HG03064 (cell line): ENCODE data around the gene SOBP.

Experiments used
- ATAC-seq: cut with Tn5 transposase; IDR thresholded peaks from one replicate; pipeline ENCODE4 v1.9.1; 2021; ENCODE audit warnings: low read depth; ENCODE audit not compliant: unreplicated experiment

SOBP gene

DNA sequence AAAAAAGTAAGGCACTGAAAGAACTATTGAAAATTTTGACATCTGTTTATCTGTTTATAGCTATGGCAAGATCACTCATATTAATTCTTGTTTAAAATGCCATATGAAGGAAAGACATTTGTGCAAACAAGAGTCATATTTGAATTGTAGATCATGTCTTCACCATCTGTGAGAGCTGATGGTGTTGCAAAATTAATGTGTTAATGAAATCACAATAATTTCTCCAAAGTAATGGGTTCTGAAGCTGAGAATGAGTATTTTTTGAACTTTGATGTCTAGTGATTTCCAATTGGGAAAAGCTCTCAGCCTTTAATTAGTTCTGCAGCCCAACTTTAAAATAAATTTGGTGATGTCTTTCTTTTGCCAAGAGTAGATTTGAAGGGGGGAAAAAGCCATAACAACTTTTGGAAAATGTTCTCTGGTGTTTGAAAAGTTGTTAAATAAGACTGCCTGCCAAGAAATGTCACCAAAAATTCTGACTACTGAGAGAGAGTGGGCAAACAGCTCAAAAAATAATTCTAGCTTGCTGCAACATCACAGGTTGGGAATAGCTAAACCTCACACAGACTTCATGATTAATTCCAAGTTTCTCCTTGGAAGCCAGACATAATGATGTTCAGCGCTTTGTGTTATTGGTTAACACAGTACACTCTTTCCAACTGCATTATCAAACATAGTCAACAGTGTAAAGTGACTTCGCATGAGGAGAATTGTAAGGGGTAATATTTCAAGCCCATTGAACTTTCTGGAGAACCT is 142.6 kb downstream of the SOBP start:
- no peak for ATAC-seq

DNA sequence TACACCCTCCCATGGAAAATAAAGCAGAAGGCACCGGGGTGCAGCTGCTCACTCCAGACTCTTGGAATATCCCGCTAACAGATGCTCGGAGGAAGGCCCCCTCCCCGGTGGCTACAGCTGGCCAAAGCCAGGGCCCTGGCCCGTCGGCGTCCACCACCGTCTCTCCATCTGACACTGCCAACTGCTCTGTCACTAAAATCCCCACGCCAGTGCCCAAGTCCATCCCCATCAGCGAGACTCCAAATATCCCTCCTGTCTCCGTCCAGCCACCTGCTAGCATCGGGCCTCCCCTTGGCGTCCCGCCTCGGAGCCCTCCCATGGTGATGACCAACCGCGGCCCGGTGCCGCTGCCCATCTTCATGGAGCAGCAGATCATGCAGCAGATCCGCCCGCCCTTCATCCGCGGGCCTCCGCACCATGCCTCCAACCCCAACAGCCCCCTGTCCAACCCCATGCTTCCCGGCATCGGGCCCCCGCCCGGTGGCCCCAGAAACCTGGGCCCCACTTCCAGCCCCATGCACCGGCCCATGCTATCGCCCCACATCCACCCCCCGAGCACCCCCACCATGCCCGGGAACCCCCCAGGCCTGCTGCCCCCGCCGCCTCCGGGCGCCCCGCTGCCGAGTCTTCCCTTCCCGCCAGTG is 143.9 kb downstream of the SOBP start:
- ATAC-seq: no peak

DNA sequence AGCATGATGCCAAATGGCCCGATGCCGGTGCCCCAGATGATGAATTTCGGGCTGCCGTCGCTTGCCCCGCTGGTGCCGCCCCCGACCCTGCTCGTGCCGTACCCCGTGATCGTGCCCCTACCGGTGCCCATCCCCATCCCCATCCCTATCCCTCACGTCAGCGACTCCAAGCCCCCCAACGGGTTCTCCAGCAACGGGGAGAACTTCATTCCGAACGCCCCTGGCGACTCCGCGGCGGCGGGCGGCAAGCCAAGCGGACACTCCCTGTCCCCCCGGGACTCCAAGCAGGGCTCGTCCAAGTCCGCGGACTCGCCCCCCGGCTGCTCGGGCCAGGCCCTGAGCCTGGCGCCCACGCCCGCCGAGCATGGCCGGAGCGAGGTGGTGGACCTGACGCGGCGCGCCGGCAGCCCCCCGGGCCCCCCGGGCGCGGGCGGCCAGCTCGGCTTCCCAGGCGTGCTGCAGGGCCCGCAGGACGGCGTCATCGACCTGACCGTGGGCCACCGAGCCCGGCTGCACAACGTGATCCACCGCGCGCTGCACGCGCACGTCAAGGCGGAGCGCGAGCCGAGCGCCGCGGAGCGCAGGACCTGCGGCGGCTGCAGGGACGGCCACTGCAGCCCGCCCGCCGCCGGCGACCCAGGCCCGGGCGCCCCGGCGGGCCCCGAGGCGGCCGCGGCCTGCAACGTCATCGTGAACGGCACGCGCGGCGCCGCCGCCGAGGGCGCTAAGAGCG is 144.6 kb downstream of the SOBP start:
- ATAC-seq: no peak

DNA sequence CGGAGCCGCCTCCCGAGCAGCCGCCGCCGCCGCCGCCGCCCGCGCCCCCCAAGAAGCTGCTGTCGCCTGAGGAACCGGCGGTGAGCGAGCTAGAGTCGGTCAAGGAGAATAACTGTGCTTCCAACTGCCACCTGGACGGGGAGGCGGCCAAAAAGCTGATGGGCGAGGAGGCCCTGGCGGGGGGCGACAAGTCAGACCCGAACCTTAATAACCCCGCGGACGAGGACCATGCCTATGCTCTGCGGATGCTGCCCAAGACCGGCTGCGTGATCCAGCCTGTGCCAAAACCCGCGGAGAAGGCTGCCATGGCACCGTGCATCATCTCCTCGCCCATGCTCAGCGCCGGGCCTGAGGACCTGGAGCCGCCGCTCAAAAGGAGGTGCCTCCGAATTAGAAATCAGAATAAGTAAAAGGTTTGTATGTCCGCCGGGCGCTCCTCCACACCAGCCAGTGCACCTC is 145.2 kb downstream of the SOBP start:
- ATAC-seq: no peak

DNA sequence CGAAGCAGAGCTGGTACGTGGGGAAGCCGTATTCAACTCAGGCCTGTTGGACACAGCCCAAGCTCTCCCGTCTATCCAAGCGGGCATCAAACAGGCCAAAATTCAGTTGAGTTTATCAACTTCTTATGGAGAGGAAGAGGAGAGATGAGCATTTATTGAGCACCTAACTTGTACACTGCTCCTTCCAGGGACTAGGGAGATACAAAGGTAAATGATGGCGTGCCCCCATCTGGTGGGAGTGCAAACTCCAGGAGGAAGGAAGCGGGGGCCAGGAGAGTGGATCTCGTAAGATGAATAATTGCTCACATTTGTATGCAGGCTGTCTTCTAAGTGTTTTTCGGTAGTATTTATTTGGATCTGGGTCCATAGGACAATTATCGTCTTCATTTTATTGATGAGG is 146.6 kb downstream of the SOBP start:
- no peak for ATAC-seq

DNA sequence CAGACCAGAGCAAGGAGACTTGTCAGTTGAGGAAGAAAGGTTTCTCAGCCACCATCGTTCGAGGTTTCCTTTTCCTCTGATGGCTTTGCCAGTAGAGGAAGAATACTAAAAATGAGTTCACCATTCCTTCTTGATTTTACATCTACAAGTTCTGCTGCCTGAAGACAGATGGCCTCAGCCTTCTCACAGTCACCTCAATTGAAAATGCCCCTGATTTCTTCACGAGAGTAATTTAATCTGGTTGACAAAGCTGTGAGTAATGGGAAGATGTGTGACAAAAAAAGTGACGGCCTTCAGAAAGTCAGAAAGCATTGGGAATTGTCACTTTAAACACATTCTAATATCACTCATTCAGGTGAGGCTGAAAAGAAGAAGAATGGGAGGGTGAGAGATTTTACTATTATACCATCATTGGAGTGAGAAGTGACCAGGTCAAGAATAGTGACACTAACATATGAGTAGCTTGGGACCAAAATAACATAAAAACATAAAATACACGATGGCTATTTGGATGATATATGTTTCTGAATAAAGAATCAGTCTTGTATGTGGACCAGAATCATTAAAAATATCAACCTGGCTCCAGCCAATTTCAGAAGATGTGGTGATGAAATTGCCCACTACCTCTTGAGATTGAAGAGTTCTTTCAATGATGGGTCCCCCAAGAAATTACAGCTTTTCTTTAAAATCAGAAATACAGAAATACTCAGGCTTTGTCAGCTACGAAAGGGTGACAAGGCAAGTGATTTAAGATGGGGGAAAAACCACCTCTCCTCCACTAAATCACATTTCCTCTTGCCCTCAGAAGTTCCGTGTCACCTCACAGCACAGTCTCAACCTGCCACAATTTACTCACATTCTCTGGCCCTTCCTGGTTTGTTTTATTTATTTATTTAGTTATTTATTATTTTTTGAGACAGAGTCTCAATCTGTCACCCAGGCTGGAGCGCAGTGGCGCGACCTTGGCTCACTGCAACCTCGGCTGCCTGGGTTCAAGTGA is 147.7 kb downstream of the SOBP start:
- ATAC-seq: no peak

GRCh38 chr6:107638493-107638892 is 148.6 kb downstream of the SOBP start:
- no peak for ATAC-seq

DNA sequence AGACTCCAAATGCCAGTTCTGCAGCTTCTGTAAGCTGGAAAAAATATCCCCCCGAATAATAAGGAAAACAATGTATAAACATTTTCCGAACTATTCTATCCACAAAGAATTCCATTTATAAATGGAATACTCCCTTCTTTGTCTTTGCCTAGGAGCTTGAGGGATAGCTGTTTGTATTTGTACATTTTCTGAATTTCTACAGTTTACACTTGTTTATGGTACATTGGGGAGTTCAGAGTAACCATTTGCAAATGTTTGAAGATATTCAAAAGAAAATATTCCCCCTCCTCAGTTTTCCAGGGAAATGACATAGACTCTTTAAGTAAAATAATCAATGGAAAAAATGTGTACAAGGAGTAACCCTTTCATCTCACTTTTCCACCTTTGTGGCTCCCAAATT is 149.6 kb downstream of the SOBP start:
- ATAC-seq: no peak

DNA sequence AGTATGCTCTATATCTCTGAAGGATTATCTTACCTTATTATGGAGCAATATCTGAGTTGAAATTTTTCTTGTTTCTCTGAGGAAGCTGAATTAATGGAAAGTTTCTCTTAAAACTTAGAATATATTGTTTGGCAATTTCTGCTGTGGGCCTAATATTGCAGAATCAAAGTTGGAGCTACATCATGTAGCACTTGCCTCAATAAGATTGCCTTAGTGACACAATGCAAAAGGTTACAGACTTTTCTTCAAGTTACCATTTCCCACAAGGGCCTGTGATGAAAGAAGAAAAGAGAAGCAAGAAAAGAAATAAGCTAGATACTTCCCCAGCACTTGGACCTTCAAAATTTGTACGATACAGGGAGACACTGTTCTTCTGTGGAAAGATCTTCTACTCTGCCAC is 151.2 kb downstream of the SOBP start:
- ATAC-seq: no peak

- no peak for ATAC-seq
These were observed 151.6 kb downstream of the SOBP start for GRCh38 chr6:107641500-107641941.

DNA sequence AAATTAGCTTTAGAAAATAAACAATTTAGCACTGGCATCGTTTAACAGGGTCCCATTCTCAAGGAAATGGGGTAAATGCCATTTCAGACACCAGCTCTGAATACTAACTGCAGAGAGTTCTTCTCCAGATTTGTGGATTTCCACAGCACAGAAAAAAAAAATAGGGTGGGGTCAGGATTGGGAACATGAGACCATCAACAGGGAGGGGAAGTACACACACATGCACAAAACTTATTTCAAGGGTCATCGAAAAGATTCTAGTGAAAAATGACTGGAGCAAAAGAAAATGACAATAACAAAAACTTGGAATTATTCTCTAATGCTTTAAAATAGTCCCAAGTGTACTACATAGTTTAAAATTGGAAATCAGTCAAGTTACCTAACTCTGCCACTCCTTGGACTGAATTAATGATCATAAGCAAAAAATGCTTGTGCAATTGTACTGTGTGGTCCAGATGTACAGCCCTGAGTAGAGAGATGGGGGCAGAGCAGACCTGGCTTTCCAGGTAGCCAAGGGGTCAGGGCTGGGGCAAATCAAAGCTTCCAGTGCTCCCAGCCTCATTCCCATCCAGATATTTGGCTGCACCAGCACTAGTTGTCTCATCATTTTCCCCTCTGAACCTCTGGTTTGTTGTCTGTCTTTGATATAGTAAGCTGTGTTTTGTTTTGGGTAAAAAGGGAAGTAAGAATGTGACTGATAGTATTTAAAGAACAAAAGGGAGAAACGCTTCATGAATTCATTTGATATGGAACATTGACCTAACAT is 152.4 kb downstream of the SOBP start:
- no peak for ATAC-seq

- no peak for ATAC-seq
These were observed 153.0 kb downstream of the SOBP start for GRCh38 chr6:107642861-107643328.

DNA sequence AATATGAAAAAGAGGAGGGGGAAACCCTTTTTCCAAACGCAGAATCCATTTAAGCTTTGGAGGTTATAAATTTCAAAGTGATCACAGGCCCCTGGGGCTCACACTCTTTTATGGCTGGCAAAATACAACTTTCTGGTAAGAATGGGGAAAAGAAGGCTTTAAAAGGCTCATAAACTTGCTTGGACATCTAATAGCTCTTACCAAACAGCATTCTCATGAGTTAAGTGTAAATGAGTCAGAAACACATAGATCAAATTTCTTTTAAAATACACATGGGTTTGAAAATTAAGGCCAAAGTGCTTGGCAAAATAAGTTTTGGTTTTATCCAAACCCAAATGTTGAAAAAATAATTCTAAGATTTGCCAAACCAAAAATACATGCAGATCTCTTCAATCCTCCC is 154.6 kb downstream of the SOBP start:
- ATAC-seq: no peak

GRCh38 chr6:107645740-107646139 is 155.8 kb downstream of the SOBP start:
- no peak for ATAC-seq

- no peak for ATAC-seq
These were observed 156.3 kb downstream of the SOBP start for GRCh38 chr6:107646176-107646575.

GRCh38 chr6:107646776-107647438 is 157.0 kb downstream of the SOBP start:
- ATAC-seq: no peak

DNA sequence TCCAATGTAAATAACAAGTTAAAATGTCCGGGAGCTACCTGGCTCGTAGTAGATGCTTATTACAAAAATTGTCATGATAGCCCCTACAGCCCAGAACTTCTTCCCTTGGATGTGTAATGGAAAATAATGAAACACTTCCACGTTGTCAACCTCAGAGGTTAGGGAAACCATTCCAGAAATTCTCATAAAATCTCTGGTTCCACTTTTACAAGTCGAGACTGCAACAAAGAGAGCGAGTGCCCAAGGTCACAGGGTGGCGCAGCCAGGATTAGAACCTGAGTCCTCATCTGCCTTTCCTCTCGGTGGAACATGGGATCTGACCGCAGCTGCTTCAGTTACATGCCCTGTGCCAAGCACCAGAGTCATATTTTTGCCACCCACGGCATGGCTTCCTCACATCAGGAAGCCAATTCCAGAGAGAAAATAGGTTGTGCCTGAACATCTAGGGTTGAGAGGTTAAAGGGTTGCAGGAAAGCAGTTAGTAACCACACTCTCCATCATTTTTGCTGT is 157.6 kb downstream of the SOBP start:
- no peak for ATAC-seq

- ATAC-seq: no peak
These were observed 159.1 kb downstream of the SOBP start for GRCh38 chr6:107648983-107649382.
